Activated CD4-positive, alpha-beta T cell treated with anti-CD3 and anti-CD28 coated beads for 36 hours (primary cell): ENCODE data around the gene TEK. TPM values are rescaled to one million over a fixed set of nuclear protein-coding genes. Genes with fewer than 3 reads are reported as not detected.
"Not testable (repeated sequence)": the region's sequence is repeated elsewhere in the genome, so short reads cannot be mapped to it uniquely, and the experiment has no call there.

Experiments used
- ATAC-seq: fragments of 200-7000 bp; cut with Tn5 transposase; one replicate; pipeline ENCODE4 v1.10.0; 2021; ENCODE audit warnings: mild to moderate bottlenecking, moderate library complexity
- CTCF ChIA-PET: fragments of 350-600 bp; sonication (Branson Sonifier 250); formaldehyde crosslinking; loops from one replicate; lab custom pipeline; 2021; ENCODE audit warnings: antibody characterized with exemption; lab: Charles Lee
- POLR2A ChIA-PET: fragments of 350-600 bp; sonication (Branson Sonifier 250); formaldehyde crosslinking; loops from one replicate; lab custom pipeline; 2021; ENCODE audit warnings: antibody characterized with exemption, inconsistent platforms; lab: Charles Lee
- DNase-seq: peaks from one replicate; pipeline ENCODE4 v3.0.0-alpha.2; 2020
- H3K27ac Mint-ChIP-seq: one replicate; pipeline ENCODE4 v1.8.0; 2021; ENCODE audit warnings: mixed read lengths
- H3K27me3 Mint-ChIP-seq: one replicate; pipeline ENCODE4 v1.8.0; 2021; ENCODE audit warnings: mixed read lengths
- H3K36me3 Mint-ChIP-seq: one replicate; pipeline ENCODE4 v1.8.0; 2021; ENCODE audit warnings: low read depth, mixed read lengths
- H3K4me1 Mint-ChIP-seq: one replicate; pipeline ENCODE4 v1.8.0; 2021; ENCODE audit warnings: mixed read lengths
- H3K4me3 Mint-ChIP-seq: one replicate; pipeline ENCODE4 v1.8.0; 2021; ENCODE audit warnings: mild to moderate bottlenecking, moderate library complexity, mixed read lengths
- H3K9me3 Mint-ChIP-seq: one replicate; pipeline ENCODE4 v1.8.0; 2021; ENCODE audit warnings: low read depth, mixed read lengths
- intact Hi-C, 2 experiments: fragments of 100-400 bp; cut with DNase I in 1 of 2; cut with micrococcal nuclease in 1 of 2; formaldehyde crosslinking; loops; one replicate each; pipeline versions ENCODE4 v1.14.2 to v1.15.1; 2022 to 2024; cut with DNase I, micrococcal nuclease
- total RNA-seq, 2 experiments: library from RNA; stranded (reverse); gene quantifications; one replicate each; pipeline ENCODE4 v1.2.3, GENCODE V29; 2021

TEK gene
- total RNA-seq, 2 experiments from 2014 or later: not detected

GRCh38 chr9:27202056-27202455 is 93.0 kb downstream of the TEK start:
- no peak for DNase-seq
- Mint-ChIP-seq H3K27me3 (peaks cover 3% of the 10 kb centered on the region), H3K27ac (no peak overlapping the region), H3K9me3 (no peaks in the 10 kb centered on the region), H3K36me3 (no peaks in the 10 kb centered on the region), H3K4me3 (no peak overlapping the region), H3K4me1 (no peaks in the 10 kb centered on the region)
- ChIA-PET POLR2A (no interaction called here), CTCF (no interaction called here)
- ATAC-seq: no peak
- intact Hi-C loops: no loop called here

DNA sequence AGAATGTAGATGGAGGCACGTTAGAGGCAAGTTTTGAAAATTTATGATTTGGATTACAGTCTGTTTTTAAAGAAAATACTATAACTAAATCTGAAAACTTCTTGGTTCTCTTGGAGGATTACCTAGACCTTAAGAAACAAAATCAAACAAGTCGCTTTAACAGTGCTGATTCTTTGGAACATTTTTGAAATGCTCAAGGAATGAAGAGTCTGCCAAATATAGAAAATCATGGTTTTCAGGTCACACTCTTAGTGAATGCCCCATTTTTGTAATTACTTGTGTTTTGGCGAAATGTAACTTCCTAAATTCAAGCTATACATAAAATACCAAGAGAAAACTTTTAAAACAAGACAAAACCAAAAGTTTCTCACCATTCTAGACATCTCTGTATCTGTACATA is 94.8 kb downstream of the TEK start:
- DNase-seq: no peak
- ATAC-seq: no peak
- intact Hi-C loops: no loop called here
- Mint-ChIP-seq H3K27ac (no peak overlapping the region), H3K36me3 (no peaks in the 10 kb centered on the region), H3K9me3 (no peaks in the 10 kb centered on the region), H3K27me3 (peaks cover 3% of the 10 kb centered on the region), H3K4me1 (no peaks in the 10 kb centered on the region), H3K4me3 (no peak overlapping the region)
- ChIA-PET POLR2A (no interaction called here), CTCF (interaction anchor here (0.6 kb wide), 1 partner anchor 578 kb away, joined by 3 read pairs; no protein-coding TSS in a partner anchor)

DNA sequence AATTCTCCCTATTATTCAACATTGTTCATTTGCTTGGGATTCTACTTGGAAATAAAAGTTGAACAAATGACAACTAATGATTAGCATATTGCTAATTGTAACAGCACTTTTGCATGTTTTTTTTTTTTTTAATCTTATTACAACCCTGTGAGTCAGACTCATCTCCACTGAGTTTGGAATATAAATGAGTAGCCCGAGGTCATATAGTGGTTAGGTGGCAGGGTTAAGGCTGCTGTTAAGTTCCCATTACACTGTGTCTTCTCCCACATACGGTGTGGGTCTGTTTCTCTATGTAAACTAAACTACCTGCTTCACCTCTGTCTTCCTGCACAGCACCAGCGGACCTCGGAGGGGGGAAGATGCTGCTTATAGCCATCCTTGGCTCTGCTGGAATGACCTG is 95.6 kb downstream of the TEK start:
- intact Hi-C loops: no loop called here
- POLR2A ChIA-PET: no interaction called here
- Mint-ChIP-seq H3K36me3 (no peaks in the 10 kb centered on the region), H3K4me1 (no peaks in the 10 kb centered on the region), H3K27me3 (peaks cover 3% of the 10 kb centered on the region), H3K4me3 (no peak overlapping the region), H3K27ac (no peak overlapping the region), H3K9me3 (no peaks in the 10 kb centered on the region)
- DNase-seq (no peak), ATAC-seq (no peak)
- CTCF ChIA-PET: no interaction called here

- intact Hi-C loops: no loop called here
Measured at GRCh38 chr9:27205198-27205597, 96.2 kb downstream of the TEK start.

DNA sequence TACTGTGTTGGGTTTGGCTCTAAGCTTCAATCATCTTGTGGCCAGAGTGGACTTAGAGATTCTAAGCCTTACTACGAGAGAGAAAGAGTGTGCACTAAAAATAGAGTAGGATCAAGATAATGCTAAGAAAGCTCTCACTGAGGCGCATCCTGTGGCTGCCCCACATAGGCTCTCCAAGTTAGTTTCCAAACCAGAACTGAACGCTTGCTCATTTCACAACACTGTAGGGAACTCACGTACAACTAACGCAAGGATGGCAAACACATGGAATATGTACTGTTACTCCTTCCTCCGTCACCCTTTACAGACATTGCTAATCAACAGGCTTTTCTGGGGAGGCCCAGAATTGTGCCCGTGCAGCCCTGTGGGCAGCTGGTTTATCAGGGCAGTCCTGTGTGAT is 97.0 kb downstream of the TEK start:
- no peak overlapping the region for H3K27ac Mint-ChIP-seq
- ChIA-PET POLR2A (no interaction called here), CTCF (no interaction called here)
- intact Hi-C loops: no loop called here
- H3K36me3 Mint-ChIP-seq: no peaks in the 10 kb centered on the region
- no peak overlapping the region for H3K4me3 Mint-ChIP-seq
- H3K9me3 Mint-ChIP-seq: no peaks in the 10 kb centered on the region
- peaks cover 2% of the 10 kb centered on the region for H3K27me3 Mint-ChIP-seq
- no peak for DNase-seq
- no peak for ATAC-seq
- no peaks in the 10 kb centered on the region for H3K4me1 Mint-ChIP-seq

More at GRCh38 chr9:27205198-27205597, 96.2 kb downstream of the TEK start:
- ChIA-PET CTCF (no interaction called here), POLR2A (no interaction called here)
- peaks cover 3% of the 10 kb centered on the region for H3K27me3 Mint-ChIP-seq
- H3K4me1 Mint-ChIP-seq: no peaks in the 10 kb centered on the region
- no peak for DNase-seq
- H3K36me3 Mint-ChIP-seq: no peaks in the 10 kb centered on the region
- H3K9me3 Mint-ChIP-seq: no peaks in the 10 kb centered on the region
- no peak for ATAC-seq
- H3K4me3 Mint-ChIP-seq: no peak overlapping the region
- H3K27ac Mint-ChIP-seq: no peak overlapping the region

- no peak overlapping the region for H3K27ac Mint-ChIP-seq
- no peaks in the 10 kb centered on the region for H3K27me3 Mint-ChIP-seq
- intact Hi-C loops: no loop called here
- H3K36me3 Mint-ChIP-seq: no peaks in the 10 kb centered on the region
- H3K4me3 Mint-ChIP-seq: no peak overlapping the region
- H3K4me1 Mint-ChIP-seq: no peaks in the 10 kb centered on the region
- DNase-seq: no peak
- CTCF ChIA-PET: no interaction called here
- no peak for ATAC-seq
- POLR2A ChIA-PET: no interaction called here
- no peaks in the 10 kb centered on the region for H3K9me3 Mint-ChIP-seq
Measured at GRCh38 chr9:27209034-27209433, 100.0 kb downstream of the TEK start.

DNA sequence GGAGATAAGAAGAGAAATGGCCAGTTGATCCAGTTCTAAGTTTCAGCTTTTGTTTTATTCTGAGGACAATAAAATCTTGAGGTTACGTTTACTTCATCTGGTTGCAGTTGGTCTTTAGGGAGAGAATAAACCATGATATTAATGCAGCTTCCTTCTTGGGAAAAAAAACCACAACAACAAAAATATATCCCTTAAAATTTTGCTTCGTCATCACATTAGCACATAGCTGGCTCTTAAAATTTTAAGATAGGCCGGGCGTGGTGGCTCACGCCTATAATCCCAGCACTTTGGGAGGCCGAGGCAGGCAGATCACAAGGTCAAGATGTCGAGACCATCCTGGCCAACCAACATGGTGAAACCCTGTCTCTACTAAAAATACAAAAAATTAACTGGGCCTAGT is 101.6 kb downstream of the TEK start:
- Mint-ChIP-seq H3K27ac (no peak overlapping the region), H3K4me1 (no peaks in the 10 kb centered on the region), H3K4me3 (no peak overlapping the region), H3K27me3 (no peaks in the 10 kb centered on the region), H3K9me3 (no peaks in the 10 kb centered on the region), H3K36me3 (no peaks in the 10 kb centered on the region)
- DNase-seq (no peak), ATAC-seq (no peak)
- intact Hi-C loops: no loop called here
- ChIA-PET POLR2A (no interaction called here), CTCF (no interaction called here)

DNA sequence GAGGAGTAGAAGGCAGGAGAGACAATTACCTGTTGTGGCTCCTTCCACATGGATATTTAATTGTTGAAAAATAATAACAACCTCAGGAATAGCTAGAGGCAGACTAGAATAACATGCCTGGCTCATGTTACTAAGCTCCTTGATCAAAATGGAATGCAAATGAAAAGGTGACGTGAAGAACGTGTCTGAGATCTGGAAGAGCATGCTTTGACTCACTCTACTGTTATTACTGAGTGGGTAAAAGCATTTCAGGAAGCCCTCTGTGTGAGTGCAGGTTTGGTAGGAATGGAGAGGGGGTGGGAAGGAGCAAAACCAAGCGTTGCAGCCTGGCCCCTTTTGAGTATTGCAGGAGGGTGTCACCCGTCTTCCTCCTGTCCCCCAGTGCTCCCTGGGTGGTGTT is 103.2 kb downstream of the TEK start:
- ATAC-seq: no peak
- Mint-ChIP-seq H3K9me3 (no peaks in the 10 kb centered on the region), H3K27me3 (no peaks in the 10 kb centered on the region), H3K4me3 (no peak overlapping the region), H3K36me3 (no peaks in the 10 kb centered on the region), H3K27ac (no peak overlapping the region), H3K4me1 (no peaks in the 10 kb centered on the region)
- DNase-seq: no peak
- intact Hi-C loops: no loop called here
- CTCF ChIA-PET: interaction anchor here (0.6 to 0.7 kb wide), 2 partner anchors 195 to 466 kb away, joined by 3 read pairs; no protein-coding TSS in a partner anchor
- POLR2A ChIA-PET: no interaction called here

DNA sequence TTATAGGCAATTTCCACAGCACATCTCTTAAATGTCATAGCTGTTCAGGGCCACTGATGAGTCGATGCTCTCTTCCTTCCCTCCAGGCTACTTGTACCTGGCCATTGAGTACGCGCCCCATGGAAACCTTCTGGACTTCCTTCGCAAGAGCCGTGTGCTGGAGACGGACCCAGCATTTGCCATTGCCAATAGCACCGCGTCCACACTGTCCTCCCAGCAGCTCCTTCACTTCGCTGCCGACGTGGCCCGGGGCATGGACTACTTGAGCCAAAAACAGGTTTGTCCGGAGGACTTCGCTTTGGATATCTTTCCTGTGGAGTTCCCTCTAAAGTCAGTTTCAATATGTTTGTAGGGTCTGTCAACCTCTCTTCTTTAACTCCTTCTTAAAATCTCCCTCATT is 103.6 kb downstream of the TEK start:
- Mint-ChIP-seq H3K36me3 (no peaks in the 10 kb centered on the region), H3K27me3 (no peaks in the 10 kb centered on the region), H3K4me1 (no peaks in the 10 kb centered on the region), H3K9me3 (no peaks in the 10 kb centered on the region), H3K27ac (no peak overlapping the region), H3K4me3 (no peak overlapping the region)
- ATAC-seq (no peak), DNase-seq (no peak)
- ChIA-PET POLR2A (no interaction called here), CTCF (no interaction called here)
- intact Hi-C loops: no loop called here

DNA sequence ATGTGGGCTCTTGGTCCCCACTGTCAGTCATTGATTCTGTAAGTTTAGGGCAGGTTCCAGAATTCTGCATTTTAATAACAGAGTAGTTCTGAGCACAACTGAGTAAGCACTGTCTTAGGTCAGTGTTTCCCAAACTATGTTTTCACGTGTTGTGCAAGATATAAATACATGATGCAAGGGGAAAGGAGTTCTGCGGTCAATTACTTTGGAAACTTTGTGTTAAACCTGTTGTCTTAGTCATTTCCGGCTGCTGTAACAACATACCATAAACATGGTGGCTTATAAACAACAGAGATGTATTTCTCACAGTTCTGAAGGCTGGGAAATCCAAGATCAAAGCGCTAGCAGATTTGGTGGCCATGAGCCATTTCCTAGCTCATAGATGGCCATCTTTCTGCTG is 118.2 kb downstream of the TEK start:
- DNase-seq (no peak), ATAC-seq (no peak)
- Mint-ChIP-seq H3K4me3 (no peak overlapping the region), H3K4me1 (no peaks in the 10 kb centered on the region), H3K27me3 (no peaks in the 10 kb centered on the region), H3K9me3 (no peaks in the 10 kb centered on the region), H3K27ac (no peak overlapping the region), H3K36me3 (no peaks in the 10 kb centered on the region)
- ChIA-PET POLR2A (interaction anchor here (0.6 kb wide), 1 partner anchor 13 kb away, joined by 3 read pairs; no protein-coding TSS in a partner anchor), CTCF (no interaction called here)
- intact Hi-C loops: no loop called here

DNA sequence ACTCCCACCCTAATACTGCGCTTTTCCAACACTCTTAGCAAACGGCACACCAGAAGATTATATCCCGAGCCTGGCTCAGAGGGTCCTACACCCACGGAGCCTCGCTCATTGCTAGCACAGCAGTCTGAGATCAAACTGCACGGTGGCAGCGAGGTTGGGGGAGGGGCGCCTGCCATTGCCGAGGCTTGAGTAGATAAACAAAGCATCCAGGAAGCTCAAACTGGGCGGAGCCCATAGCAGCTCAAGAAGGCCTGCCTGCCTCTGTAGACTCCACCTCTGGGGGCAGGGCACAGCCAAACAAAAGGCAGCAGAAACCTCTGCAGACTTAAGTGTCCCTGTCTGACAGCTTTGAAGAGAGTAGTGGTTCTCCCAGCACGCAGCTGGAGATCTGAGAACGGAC is 130.6 kb downstream of the TEK start:
- CTCF ChIA-PET: interaction anchor here (1.1 kb wide), 1 partner anchor 8 kb away, joined by 3 read pairs; no protein-coding TSS in a partner anchor

DNA sequence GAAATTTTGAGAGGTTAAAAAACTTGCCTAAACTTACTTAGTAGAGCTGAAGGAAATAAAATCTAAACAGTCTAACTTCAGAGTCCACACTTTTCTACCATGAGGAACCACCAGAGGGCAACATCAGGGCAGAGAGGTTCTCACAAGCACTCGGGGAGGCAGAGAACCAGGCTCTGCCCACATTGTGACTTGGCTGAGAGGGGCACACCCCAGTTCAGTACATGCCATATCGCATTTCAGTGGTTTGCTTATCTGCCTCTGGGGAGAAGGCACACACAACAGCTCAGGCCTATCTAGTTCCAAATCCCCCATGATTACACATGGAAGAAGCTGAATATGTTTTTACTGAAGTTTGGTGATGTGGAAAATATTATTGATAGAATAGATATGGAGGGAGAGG is 138.7 kb downstream of the TEK start:
- no peaks in the 10 kb centered on the region for H3K4me1 Mint-ChIP-seq
- H3K4me3 Mint-ChIP-seq: no peak overlapping the region
- peak; percentile 35 for DNase-seq
- intact Hi-C loops: loop anchor here in 1 of 2 experiments (2.0 kb wide), 1 partner anchor 29 kb away; no protein-coding TSS in a partner anchor
- ChIA-PET CTCF (interaction anchor here (1.0 kb wide), 1 partner anchor 9 kb away, joined by 3 read pairs; no protein-coding TSS in a partner anchor), POLR2A (no interaction called here)
- H3K36me3 Mint-ChIP-seq: no peaks in the 10 kb centered on the region
- ATAC-seq: no peak
- no peak overlapping the region for H3K27ac Mint-ChIP-seq
- peaks cover 6% of the 10 kb centered on the region for H3K27me3 Mint-ChIP-seq
- H3K9me3 Mint-ChIP-seq: no peaks in the 10 kb centered on the region

More for the DNA sequence above, 130.6 kb downstream of the TEK start:
- H3K4me3 Mint-ChIP-seq, intact Hi-C loops, H3K9me3 Mint-ChIP-seq, H3K27me3 Mint-ChIP-seq, H3K27ac Mint-ChIP-seq, H3K36me3 Mint-ChIP-seq, DNase-seq, ATAC-seq, H3K4me1 Mint-ChIP-seq: not testable (repeated sequence)
- POLR2A ChIA-PET: interaction anchor here (0.7 kb wide), 1 partner anchor 12 kb away, joined by 3 read pairs; no protein-coding TSS in a partner anchor
